Mesendoderm (in vitro differentiated cells): ENCODE data around the gene ACSL3.
"Not testable (repeated sequence)": the region's sequence is repeated elsewhere in the genome, so short reads cannot be mapped to it uniquely, and the experiment has no call there.

Source experiments
- DNase-seq: peaks from one replicate; pipeline ENCODE4 v3.0.0; 2013
- H2AK5ac ChIP-seq: 2 replicates; pipeline ENCODE4 v1.6.1; 2013; ENCODE audit warnings: low read length, inconsistent platforms
- H2BK120ac ChIP-seq: 2 replicates; pipeline ENCODE4 v1.6.1; 2013; ENCODE audit warnings: low read depth, mild to moderate bottlenecking, low read length, moderate library complexity, mixed read lengths
- H2BK15ac ChIP-seq: replicated peaks from 2 replicates; pipeline ENCODE4 v1.6.1; 2013; ENCODE audit warnings: low read depth, mild to moderate bottlenecking, moderate library complexity
- H2BK5ac ChIP-seq: 2 replicates; pipeline ENCODE4 v1.6.1; 2013; ENCODE audit warnings: low read length, inconsistent platforms
- H3K18ac ChIP-seq: 2 replicates; pipeline ENCODE4 v1.6.1; 2013; ENCODE audit warnings: mild to moderate bottlenecking, low read length, mixed read lengths
- H3K23ac ChIP-seq: one replicate; pipeline ENCODE4 v1.6.1; 2013; ENCODE audit warnings: low read length
- H3K27ac ChIP-seq: 2 replicates; pipeline ENCODE4 v1.5.1; 2013; ENCODE audit warnings: low read depth, mild to moderate bottlenecking, inconsistent platforms, low read length, moderate library complexity
- H3K27me3 ChIP-seq: 2 replicates; pipeline ENCODE4 v1.6.1; 2013; ENCODE audit warnings: low read length, control low read depth, mild to moderate bottlenecking, inconsistent platforms; ENCODE audit not compliant: insufficient read depth, poor library complexity
- H3K36me3 ChIP-seq: 2 replicates; pipeline ENCODE4 v1.6.1; 2013; ENCODE audit warnings: low read length, inconsistent platforms; ENCODE audit not compliant: control insufficient read depth, insufficient read depth
- H3K4ac ChIP-seq: one replicate; pipeline ENCODE4 v1.6.1; 2013; ENCODE audit warnings: low read depth, mild to moderate bottlenecking, low read length, moderate library complexity
- H3K4me1 ChIP-seq: 2 replicates; pipeline ENCODE4 v1.6.1; 2013; ENCODE audit warnings: low read depth, low read length, inconsistent platforms; ENCODE audit not compliant: control insufficient read depth
- H3K4me2 ChIP-seq: 2 replicates; pipeline ENCODE4 v1.6.1; 2013; ENCODE audit warnings: low read length
- H3K4me3 ChIP-seq: 2 replicates; pipeline ENCODE4 v1.5.1; 2013; ENCODE audit warnings: mild to moderate bottlenecking, low read length
- H3K56ac ChIP-seq: one replicate; pipeline ENCODE4 v1.6.1; 2013; ENCODE audit warnings: low read length
- H3K79me1 ChIP-seq: 2 replicates; pipeline ENCODE4 v1.6.1; 2013; ENCODE audit warnings: low read length, inconsistent platforms
- H3K79me2 ChIP-seq: 2 replicates; pipeline ENCODE4 v1.6.1; 2013; ENCODE audit warnings: mild to moderate bottlenecking, low read length; ENCODE audit not compliant: control insufficient read depth, insufficient read depth
- H3K9ac ChIP-seq: 2 replicates; pipeline ENCODE4 v1.6.1; 2013; ENCODE audit warnings: low read length, inconsistent platforms
- H4K5ac ChIP-seq: one replicate; pipeline ENCODE4 v1.6.1; 2013; ENCODE audit warnings: low read length
- H4K8ac ChIP-seq: one replicate; pipeline ENCODE4 v1.6.1; 2013; ENCODE audit warnings: low read depth, mild to moderate bottlenecking, control low read depth, low read length, moderate library complexity
- WGBS: extraction: QIAGEN DNeasy Blood & Tissue Kit; methylation state at CpG from one replicate; pipeline ENCODE4 v1.1.7; 2013; ENCODE audit warnings: low lambda C conversion rate, missing lambda C conversion rate; ENCODE audit not compliant: insufficient coverage; ENCODE audit errors: extremely low coverage; 5-methylcytosine and 5-hydroxymethylcytosine counted together

The ACSL3 gene

DNA sequence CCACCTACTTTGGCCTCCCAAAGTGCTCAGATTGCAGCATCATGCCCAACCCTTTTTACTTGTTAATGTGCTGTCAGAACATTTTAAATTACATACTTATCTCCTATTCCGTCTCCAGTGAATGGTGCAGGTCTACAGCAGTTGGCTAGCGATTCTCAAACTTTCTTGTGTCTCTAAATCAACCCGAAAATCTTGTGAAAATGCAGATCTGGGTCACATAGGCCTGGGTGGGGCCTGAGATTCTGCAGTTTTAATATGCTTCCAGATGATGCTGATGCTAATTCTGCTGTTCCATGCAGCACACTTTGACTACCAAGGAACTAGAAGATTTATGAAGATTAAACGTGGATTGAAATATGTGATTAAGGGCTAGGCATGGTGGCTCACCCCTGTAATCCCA, 14.8 kb upstream of the ACSL3 start:
- no peak overlapping the region for H3K23ac ChIP-seq
- H4K8ac ChIP-seq = no peak overlapping the region
- H2BK15ac ChIP-seq = no peak overlapping the region
- no peaks in the 10 kb centered on the region for H3K79me2 ChIP-seq
- DNase-seq = no peak
- H3K36me3 ChIP-seq = no peaks in the 10 kb centered on the region
- no peak overlapping the region for H2BK120ac ChIP-seq
- H2BK5ac ChIP-seq = no peak overlapping the region
- no peak overlapping the region for H3K18ac ChIP-seq
- H4K5ac ChIP-seq = no peak overlapping the region
- no peak overlapping the region for H3K56ac ChIP-seq
- H3K9ac ChIP-seq = no peak overlapping the region
- no peak overlapping the region for H3K27ac ChIP-seq
- no peak overlapping the region for H2AK5ac ChIP-seq
- WGBS = no CpG with 5 or more reads among the region's 4 CpGs
- H3K4me2 ChIP-seq = no peak overlapping the region
- no peak overlapping the region for H3K4me3 ChIP-seq
- no peak overlapping the region for H3K4ac ChIP-seq
- no peaks in the 10 kb centered on the region for H3K27me3 ChIP-seq
- H3K4me1 ChIP-seq = peaks cover 2% of the 10 kb centered on the region
- H3K79me1 ChIP-seq = no peaks in the 10 kb centered on the region

DNA sequence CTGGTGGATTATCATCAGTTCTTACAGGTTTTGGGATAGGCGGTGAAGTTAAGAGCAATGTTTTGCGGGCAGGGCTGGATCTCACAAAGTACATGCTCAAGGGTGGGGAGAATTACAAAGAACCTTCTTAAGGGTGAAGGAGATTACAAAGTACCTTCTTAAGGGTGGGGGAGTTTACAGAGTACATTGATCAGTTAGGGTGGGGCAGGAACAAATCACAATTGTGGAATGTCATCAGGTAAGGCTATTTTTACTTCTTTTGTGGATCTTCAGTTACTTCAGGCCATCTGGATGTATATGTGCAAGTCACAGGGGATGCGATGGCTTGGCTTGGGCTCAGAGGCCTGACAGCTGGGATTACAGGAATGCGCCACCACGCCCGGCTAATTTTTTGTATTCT, 12.8 kb upstream of the ACSL3 start:
- not testable (repeated sequence) for H2AK5ac ChIP-seq, H2BK15ac ChIP-seq, H4K5ac ChIP-seq, H3K4me1 ChIP-seq, H3K4ac ChIP-seq, H3K27ac ChIP-seq, H3K18ac ChIP-seq, H3K23ac ChIP-seq, DNase-seq, H3K27me3 ChIP-seq, H3K79me2 ChIP-seq, H3K79me1 ChIP-seq, H3K9ac ChIP-seq, H4K8ac ChIP-seq, H3K4me3 ChIP-seq, H2BK5ac ChIP-seq, H3K4me2 ChIP-seq, H2BK120ac ChIP-seq, H3K36me3 ChIP-seq
- H3K56ac ChIP-seq = peak overlapping the region; percentile 25
- no CpG with 5 or more reads among the region's 6 CpGs for WGBS

GRCh38 chr2:222848862-222849261, 12.0 kb upstream of the ACSL3 start:
- H3K9ac ChIP-seq = no peak overlapping the region
- no peaks in the 10 kb centered on the region for H3K79me2 ChIP-seq
- no CpG with 5 or more reads among the region's 9 CpGs for WGBS
- H2BK5ac ChIP-seq = no peak overlapping the region
- no peak overlapping the region for H3K4me3 ChIP-seq
- peaks cover 2% of the 10 kb centered on the region for H3K4me1 ChIP-seq
- no peaks in the 10 kb centered on the region for H3K79me1 ChIP-seq
- H3K4me2 ChIP-seq = no peak overlapping the region
- no peak overlapping the region for H4K8ac ChIP-seq
- DNase-seq = peak; percentile 27
- no peak overlapping the region for H2BK120ac ChIP-seq
- no peak overlapping the region for H2AK5ac ChIP-seq
- no peak overlapping the region for H2BK15ac ChIP-seq
- H3K56ac ChIP-seq = peak overlapping the region; percentile 37
- H4K5ac ChIP-seq = no peak overlapping the region
- no peak overlapping the region for H3K18ac ChIP-seq
- H3K27me3 ChIP-seq = no peaks in the 10 kb centered on the region
- H3K23ac ChIP-seq = no peak overlapping the region
- H3K4ac ChIP-seq = no peak overlapping the region
- H3K36me3 ChIP-seq = no peaks in the 10 kb centered on the region
- H3K27ac ChIP-seq = no peak overlapping the region

DNA sequence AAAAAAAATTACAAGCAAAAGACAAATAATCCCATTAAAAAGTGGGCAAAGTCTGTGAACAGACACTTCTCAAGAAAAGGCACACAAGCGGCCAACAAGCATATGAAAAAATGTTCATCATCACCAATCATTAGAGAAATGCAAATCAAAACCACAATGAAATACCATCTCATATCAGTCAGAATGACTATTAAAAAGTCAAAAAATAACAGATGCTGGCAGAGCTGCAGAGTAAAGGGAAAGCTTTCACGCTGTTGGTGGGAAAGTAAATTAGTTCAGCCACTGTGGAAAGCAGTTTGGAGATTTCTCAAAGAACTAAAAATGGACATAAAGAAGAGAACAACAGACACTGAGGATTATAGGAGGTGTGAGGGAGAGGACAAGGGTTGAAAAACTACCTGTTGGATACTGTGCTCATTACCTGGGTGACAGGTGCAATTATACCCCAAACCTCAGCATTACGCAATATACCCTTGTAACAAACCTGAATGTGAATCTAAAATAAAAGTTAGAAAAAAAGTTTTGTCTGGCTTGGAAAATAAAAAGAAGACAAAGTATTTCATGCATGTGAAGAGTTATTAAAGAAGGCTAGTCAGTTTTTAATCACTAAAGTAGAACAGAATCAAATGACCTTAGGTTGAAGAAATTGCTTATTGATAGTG, 8.7 kb upstream of the ACSL3 start:
- no peak overlapping the region for H2AK5ac ChIP-seq
- no peak overlapping the region for H3K56ac ChIP-seq
- no CpG with 5 or more reads among the region's 3 CpGs for WGBS
- H2BK120ac ChIP-seq = no peak overlapping the region
- no peak overlapping the region for H3K23ac ChIP-seq
- no peaks in the 10 kb centered on the region for H3K79me1 ChIP-seq
- H3K27ac ChIP-seq = no peak overlapping the region
- DNase-seq = no peak
- no peak overlapping the region for H4K5ac ChIP-seq
- H3K27me3 ChIP-seq = no peaks in the 10 kb centered on the region
- peaks cover 4% of the 10 kb centered on the region for H3K4me1 ChIP-seq
- H3K4me3 ChIP-seq = no peak overlapping the region
- H4K8ac ChIP-seq = no peak overlapping the region
- no peaks in the 10 kb centered on the region for H3K36me3 ChIP-seq
- no peak overlapping the region for H3K18ac ChIP-seq
- H3K9ac ChIP-seq = no peak overlapping the region
- no peak overlapping the region for H3K4ac ChIP-seq
- no peak overlapping the region for H2BK5ac ChIP-seq
- H3K4me2 ChIP-seq = no peak overlapping the region
- H3K79me2 ChIP-seq = no peaks in the 10 kb centered on the region
- no peak overlapping the region for H2BK15ac ChIP-seq

DNA sequence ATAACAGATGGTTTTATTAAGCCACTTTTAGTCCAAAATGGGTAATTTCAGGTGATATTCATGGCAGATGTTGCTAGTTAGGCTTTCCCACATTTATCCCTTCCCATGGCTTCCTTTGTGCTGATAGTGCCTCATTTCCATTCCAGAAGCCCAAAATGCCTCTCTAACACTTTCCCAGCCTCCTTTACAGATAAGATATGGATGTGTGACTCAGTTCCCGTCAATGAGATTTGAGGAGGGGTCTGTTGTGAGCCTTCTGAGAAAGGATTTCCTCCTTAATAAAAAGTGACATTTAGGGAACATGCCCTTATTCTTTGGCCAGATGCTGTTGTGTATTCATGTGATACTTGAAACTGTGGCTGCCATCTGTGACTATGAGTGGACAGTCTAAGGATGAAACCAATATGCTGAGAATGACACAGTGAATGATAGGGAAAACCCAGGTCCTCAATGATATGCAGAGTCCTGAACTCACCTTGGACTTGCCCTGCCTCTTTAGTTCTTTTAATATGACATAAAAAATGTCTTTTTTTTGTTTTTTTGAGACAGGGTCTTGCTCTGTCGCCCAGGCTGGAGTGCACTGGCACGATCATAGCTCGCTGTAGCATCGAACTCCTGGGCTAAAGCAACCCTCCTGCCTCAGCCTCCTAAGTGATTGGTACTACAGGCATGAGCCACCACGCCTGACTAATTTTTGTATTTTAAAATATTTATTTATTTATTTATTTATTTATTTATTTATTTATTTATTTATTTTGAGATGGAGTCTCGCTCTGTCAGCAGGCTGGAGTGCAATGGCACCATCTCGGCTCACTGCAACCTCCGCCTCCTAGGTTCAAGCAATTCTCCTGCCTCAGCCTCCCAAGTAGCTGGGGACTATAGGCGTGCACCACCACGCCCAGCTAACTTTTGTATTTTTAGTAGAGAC, 5.8 kb upstream of the ACSL3 start:
- WGBS = no CpG with 5 or more reads among the region's 11 CpGs
- Histone ChIP-seq H3K23ac (no peak overlapping the region), H3K56ac (peak overlapping the region; percentile 51)

More for the DNA sequence above, 5.8 kb upstream of the ACSL3 start:
- Histone ChIP-seq H3K27me3 (no peaks in the 10 kb centered on the region), H3K4me2 (no peak overlapping the region), H2BK15ac (no peak overlapping the region), H4K5ac (no peak overlapping the region), H3K4me1 (peaks cover 2% of the 10 kb centered on the region), H3K4me3 (no peak overlapping the region), H2BK5ac (no peak overlapping the region), H4K8ac (no peak overlapping the region), H3K36me3 (no peaks in the 10 kb centered on the region), H3K18ac (no peak overlapping the region), H3K79me2 (no peaks in the 10 kb centered on the region), H3K27ac (no peak overlapping the region), H3K79me1 (no peaks in the 10 kb centered on the region), H2AK5ac (no peak overlapping the region), H3K4ac (no peak overlapping the region), H2BK120ac (no peak overlapping the region), H3K9ac (no peak overlapping the region)
- peak; percentile 79 for DNase-seq
